HepG2 (cell line): ENCODE data around the gene S100A6. TPM values are rescaled to one million over a fixed set of nuclear protein-coding genes. Genes with fewer than 3 reads are reported as not detected.

Experiments
- FOXA1 ChIP-seq, 2 experiments: fragments of 450-650 bp in 1 of 2; sonication (generic) in 1 of 2; formaldehyde crosslinking in 1 of 2; IDR thresholded peaks; 2 replicates each; pipeline versions ENCODE4 v1.4.0 to v1.6.1; 2016 to 2020; ENCODE audit warnings: missing genetic modification reagents in 1 of 2
- HCFC1 ChIP-seq: fragments of 150-350 bp; IDR thresholded peaks from 2 replicates; pipeline ENCODE4 v1.6.1; 2014; ENCODE audit warnings: low read depth, low read length
- IRF2 ChIP-seq: IDR thresholded peaks from 2 replicates; pipeline ENCODE4 v1.6.1; 2018; ENCODE audit warnings: missing genetic modification reagents, missing compliant biosample characterization
- ISX ChIP-seq: sonication (generic); formaldehyde crosslinking; conservative IDR thresholded peaks from 2 replicates; pipeline ENCODE4 v1.5.0; 2020; ENCODE audit warnings: missing genetic modification reagents
- MIER2 ChIP-seq: IDR thresholded peaks from 2 replicates; pipeline ENCODE4 v1.6.1; 2016; ENCODE audit warnings: missing biosample characterization, missing genetic modification reagents
- NR0B2 ChIP-seq: sonication (generic); formaldehyde crosslinking; IDR thresholded peaks from 2 replicates; pipeline ENCODE4 v1.4.0; 2020; ENCODE audit warnings: mild to moderate bottlenecking, missing genetic modification reagents
- RBFOX2 ChIP-seq: fragments of 200-400 bp; formaldehyde crosslinking; IDR thresholded peaks from 2 replicates; pipeline ENCODE4 v1.6.1; 2017; ENCODE audit warnings: low read depth, mild to moderate bottlenecking, low read length
- RFX1 ChIP-seq: fragments of 450-650 bp; IDR thresholded peaks from 2 replicates; pipeline ENCODE4 v1.6.1; 2017
- RFXANK ChIP-seq: IDR thresholded peaks from 2 replicates; pipeline ENCODE4 v1.6.1; 2016
- SETDB1 ChIP-seq: sonication (generic); formaldehyde crosslinking; IDR thresholded peaks from 2 replicates; pipeline ENCODE4 v1.5.1; 2020; ENCODE audit warnings: missing genetic modification reagents, mild to moderate bottlenecking, borderline replicate concordance
- THYN1 ChIP-seq: sonication (generic); formaldehyde crosslinking; IDR thresholded peaks from 2 replicates; pipeline ENCODE4 v1.8.1; 2023; ENCODE audit warnings: low read depth, mild to moderate bottlenecking, moderate library complexity, missing genetic modification reagents, borderline replicate concordance
- TOE1 ChIP-seq: sonication (generic); formaldehyde crosslinking; IDR thresholded peaks from 2 replicates; pipeline ENCODE4 v1.4.0; 2020; ENCODE audit warnings: mild to moderate bottlenecking, missing genetic modification reagents
- ZBTB10 ChIP-seq: sonication (generic); formaldehyde crosslinking; IDR thresholded peaks from 2 replicates; pipeline ENCODE4 v1.4.0; 2020; ENCODE audit warnings: missing genetic modification reagents, borderline replicate concordance
- ZBTB37 ChIP-seq: sonication (generic); formaldehyde crosslinking; IDR thresholded peaks from 2 replicates; pipeline ENCODE4 v1.4.0; 2020; ENCODE audit warnings: mild to moderate bottlenecking, missing genetic modification reagents
- ZNF143 ChIP-seq: sonication (generic); formaldehyde crosslinking; IDR thresholded peaks from 2 replicates; pipeline ENCODE4 v1.4.0; 2020; ENCODE audit warnings: missing genetic modification reagents
- ZNF317 ChIP-seq: sonication (generic); formaldehyde crosslinking; IDR thresholded peaks from 2 replicates; pipeline ENCODE4 v1.5.0; 2020; ENCODE audit warnings: mild to moderate bottlenecking, missing genetic modification reagents
- ZNF335 ChIP-seq: sonication (generic); formaldehyde crosslinking; IDR thresholded peaks from 2 replicates; pipeline ENCODE4 v1.4.0; 2020; ENCODE audit warnings: missing genetic modification reagents
- ZNF616 ChIP-seq: sonication (generic); formaldehyde crosslinking; IDR thresholded peaks from 2 replicates; pipeline ENCODE4 v1.5.0; 2020; ENCODE audit warnings: low read depth, mild to moderate bottlenecking, missing genetic modification reagents
- ZNF703 ChIP-seq: sonication (generic); formaldehyde crosslinking; IDR thresholded peaks from 2 replicates; pipeline ENCODE4 v1.5.1; 2020; ENCODE audit warnings: missing genetic modification reagents, mild to moderate bottlenecking, moderate library complexity, borderline replicate concordance
- polyA plus RNA-seq, 8 experiments: library from polyadenylated mRNA; depleted of rRNA in 3 of 8; stranded (reverse) in 7 of 8; unstranded in 1 of 8; fragments of >200 nt; fragmentation: Illumina TruSeq in 4 of 8; extraction: Trizol in 4 of 8; gene quantifications; 2 replicates each; pipeline versions ENCODE4 v1.2.1 to v1.2.3, GENCODE V29; 2011 to 2016; ENCODE audit warnings: low read depth in 4 of 8, missing spikeins in 1 of 8, mixed read lengths in 1 of 8; ENCODE audit not compliant: insufficient read depth in 1 of 8
- total RNA-seq, 5 experiments: library from RNA; depleted of rRNA; stranded (reverse); fragments of >200 nt; fragmentation: Illumina TruSeq; extraction: Trizol; gene quantifications; 2 replicates each; pipeline ENCODE4 v1.2.3, GENCODE V29; 2016; ENCODE audit warnings: low read depth in 1 of 5
- TF ChIP-seq, protein P1 (sequence below): sonication (generic); formaldehyde crosslinking; IDR thresholded peaks from 2 replicates; pipeline ENCODE4 v1.4.0; 2020; ENCODE audit warnings: missing genetic modification reagents
- TF ChIP-seq, protein P2 (sequence below): sonication (generic); formaldehyde crosslinking; conservative IDR thresholded peaks from 2 replicates; pipeline ENCODE4 v1.5.0; 2020; ENCODE audit warnings: missing genetic modification reagents

Gene S100A6
- total and polyA plus RNA-seq, 2 of the 13 experiments (the other 11 are each of a cell fraction or from before 2014, with no cell fraction given), result 72.9 to 85.0 TPM

DNA sequence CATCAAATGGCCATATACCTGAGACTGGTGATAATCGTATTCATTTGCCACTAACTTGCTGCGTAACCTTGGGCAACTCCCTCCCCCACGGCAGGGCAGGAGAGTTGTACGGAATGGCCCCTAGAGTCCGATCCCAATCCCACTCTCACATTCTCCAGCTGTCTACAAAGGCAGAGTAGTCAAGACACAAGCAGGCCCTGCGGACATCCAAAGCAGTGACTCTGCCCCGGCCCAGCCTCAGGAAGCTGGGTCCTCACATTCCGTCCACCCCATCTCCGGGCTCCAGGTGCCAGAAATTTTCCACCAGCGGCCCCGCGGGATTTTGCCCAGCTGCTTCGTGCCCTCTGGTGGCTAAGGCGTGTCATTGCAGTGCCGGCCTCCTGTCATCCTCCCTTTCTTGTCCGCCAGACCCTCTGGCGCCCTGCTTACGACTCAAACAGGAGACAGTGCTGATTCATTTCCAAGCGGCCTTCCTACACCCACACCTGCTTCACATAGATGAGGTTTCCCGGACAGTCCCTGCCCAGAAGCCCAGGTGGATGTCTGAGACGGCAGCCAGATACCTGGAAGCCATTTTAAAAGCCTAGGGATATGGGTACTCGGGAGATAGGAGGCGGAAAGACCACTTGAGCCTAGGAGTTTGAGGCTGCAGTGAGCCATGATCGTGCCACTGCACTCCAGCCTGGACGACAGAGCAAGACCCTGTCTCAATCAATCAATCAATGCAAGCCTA, 32.7 kb upstream of the S100A6 start (continued):
- TF ChIP-seq, protein P1, sequence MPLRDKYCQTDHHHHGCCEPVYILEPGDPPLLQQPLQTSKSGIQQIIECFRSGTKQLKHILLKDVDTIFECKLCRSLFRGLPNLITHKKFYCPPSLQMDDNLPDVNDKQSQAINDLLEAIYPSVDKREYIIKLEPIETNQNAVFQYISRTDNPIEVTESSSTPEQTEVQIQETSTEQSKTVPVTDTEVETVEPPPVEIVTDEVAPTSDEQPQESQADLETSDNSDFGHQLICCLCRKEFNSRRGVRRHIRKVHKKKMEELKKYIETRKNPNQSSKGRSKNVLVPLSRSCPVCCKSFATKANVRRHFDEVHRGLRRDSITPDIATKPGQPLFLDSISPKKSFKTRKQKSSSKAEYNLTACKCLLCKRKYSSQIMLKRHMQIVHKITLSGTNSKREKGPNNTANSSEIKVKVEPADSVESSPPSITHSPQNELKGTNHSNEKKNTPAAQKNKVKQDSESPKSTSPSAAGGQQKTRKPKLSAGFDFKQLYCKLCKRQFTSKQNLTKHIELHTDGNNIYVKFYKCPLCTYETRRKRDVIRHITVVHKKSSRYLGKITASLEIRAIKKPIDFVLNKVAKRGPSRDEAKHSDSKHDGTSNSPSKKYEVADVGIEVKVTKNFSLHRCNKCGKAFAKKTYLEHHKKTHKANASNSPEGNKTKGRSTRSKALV (CRISPR knock-in tag), result 0 out of 2 replicates have a peak, but pooled peaks have one; percentile 31
- TF ChIP-seq HCFC1, result no peak
- TF ChIP-seq ZBTB37 (CRISPR knock-in tag), result no peak
- TF ChIP-seq ZNF703 (CRISPR knock-in tag), result no peak
- no peak for TF ChIP-seq NR0B2 (CRISPR knock-in tag)
- no peak for TF ChIP-seq RBFOX2
- no peak for TF ChIP-seq THYN1 (CRISPR knock-in tag)
- no peak for TF ChIP-seq ZNF143
- no peak for TF ChIP-seq ISX (CRISPR knock-in tag)
- TF ChIP-seq, protein P2, sequence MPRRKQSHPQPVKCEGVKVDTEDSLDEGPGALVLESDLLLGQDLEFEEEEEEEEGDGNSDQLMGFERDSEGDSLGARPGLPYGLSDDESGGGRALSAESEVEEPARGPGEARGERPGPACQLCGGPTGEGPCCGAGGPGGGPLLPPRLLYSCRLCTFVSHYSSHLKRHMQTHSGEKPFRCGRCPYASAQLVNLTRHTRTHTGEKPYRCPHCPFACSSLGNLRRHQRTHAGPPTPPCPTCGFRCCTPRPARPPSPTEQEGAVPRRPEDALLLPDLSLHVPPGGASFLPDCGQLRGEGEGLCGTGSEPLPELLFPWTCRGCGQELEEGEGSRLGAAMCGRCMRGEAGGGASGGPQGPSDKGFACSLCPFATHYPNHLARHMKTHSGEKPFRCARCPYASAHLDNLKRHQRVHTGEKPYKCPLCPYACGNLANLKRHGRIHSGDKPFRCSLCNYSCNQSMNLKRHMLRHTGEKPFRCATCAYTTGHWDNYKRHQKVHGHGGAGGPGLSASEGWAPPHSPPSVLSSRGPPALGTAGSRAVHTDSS, result no peak
- peak; percentile 56; the same call in 1 of the 2 replicates for TF ChIP-seq RFXANK (CRISPR knock-in tag)
- peak; percentile 42; the same call in 1 of the 2 replicates for TF ChIP-seq ZNF317 (CRISPR knock-in tag)
- TF ChIP-seq SETDB1, result no peak
- TF ChIP-seq ZBTB10 (CRISPR knock-in tag), result 0 out of 2 replicates have a peak, but pooled peaks have one; percentile 40
- no peak for TF ChIP-seq ZNF616 (CRISPR knock-in tag)
- no peak for TF ChIP-seq TOE1 (CRISPR knock-in tag)
- peak; percentile 67; the same call in 1 of the 2 replicates for TF ChIP-seq IRF2 (CRISPR knock-in tag)
- TF ChIP-seq RFX1, result no peak
- TF ChIP-seq ZNF335, result no peak; the same call in 1 of the 2 replicates
- TF ChIP-seq FOXA1 (IDR thresholded peaks at IDR 0.05), result no peak
- no peak for TF ChIP-seq FOXA1 (CRISPR knock-in tag; IDR thresholded peaks at IDR 0.05)
- TF ChIP-seq MIER2 (CRISPR knock-in tag), result 0 out of 2 replicates have a peak, but pooled peaks have one; percentile 59
